ENCODE data around the gene PTPRN2. TPM values are rescaled to one million over a fixed set of nuclear protein-coding genes. Genes with fewer than 3 reads are reported as not detected.
A peak's percentile ranks its signal among the peaks of the same experiment; 100 is the strongest.

PTPRN2 gene
- total and polyA plus RNA-seq, 2 of the 8 experiments (the other 6 are each of a cell fraction or from before 2014, with no cell fraction given) = 2.6 to 4.5 TPM

DNA sequence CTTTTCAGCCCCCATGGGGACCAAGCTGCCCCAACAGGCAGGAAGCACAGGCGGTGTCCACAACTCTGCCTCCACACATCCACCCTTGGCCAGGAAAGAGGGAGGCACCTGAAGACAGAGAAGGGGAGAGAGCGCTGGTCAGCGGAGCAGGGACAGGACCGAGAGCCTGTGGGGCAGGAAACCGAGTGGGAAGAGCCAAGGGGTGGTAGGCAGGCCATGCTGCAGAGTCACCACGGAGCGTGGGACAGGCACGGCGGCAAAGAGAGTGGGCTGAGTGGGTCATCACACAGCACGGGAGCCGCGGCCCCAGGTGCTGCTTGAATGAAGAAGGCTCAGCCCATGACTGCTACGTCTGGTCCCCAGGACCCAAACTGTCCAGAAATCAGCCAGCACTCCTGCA, 109.8 kb downstream of the PTPRN2 start:
- no peak overlapping the region for H3K27ac ChIP-seq (ENCODE audit: low read depth, low read length)
- H3K18ac ChIP-seq (ENCODE audit: extremely low read depth, low read length) = peak overlapping the region; percentile 78
- H4K91ac ChIP-seq (replicated peaks; ENCODE audit: insufficient read length, low read length) = no peak overlapping the region
- H3K9ac ChIP-seq (replicated peaks in 1 of 4; ENCODE audit: extremely low read depth in 1 of 4, low read depth in 3 of 4, low read length in 3 of 4) = no peak overlapping the region
- no peak overlapping the region for H3K4me2 ChIP-seq (ENCODE audit: insufficient read depth in 1 of 2, low read depth in 2 of 2, low read length in 2 of 2)
- no peak overlapping the region for H2AFZ ChIP-seq (ENCODE audit: low read length)
- 88% methylated on average over 13 of the region's 13 CpGs; no CpG with 5 or more reads in 1 of the 2 experiments for WGBS, 2 experiments (ENCODE audit: extremely low coverage in 1 of 2, insufficient coverage in 1 of 2, insufficient read length in 1 of 2, insufficient replicate concordance in 2 of 2, low coverage in 1 of 2, low lambda C conversion rate in 2 of 2, missing lambda C conversion rate in 1 of 2)
- H2BK5ac ChIP-seq (ENCODE audit: low read depth, low read length) = no peak overlapping the region; the same call in 1 of the 2 replicates
- POLR2A ChIA-PET (ENCODE audit: partially characterized antibody) = interaction anchor here (1.6 kb wide), 1 partner anchor 18 kb away, joined by 3 read pairs; no protein-coding TSS in a partner anchor
- FAIRE-seq (no peak), DNase-seq (ENCODE audit: low read depth in 1 of 2, low spot score in 2 of 2) (no peak)
- H4K20me1 ChIP-seq (replicated peaks in 1 of 2; ENCODE audit: control insufficient read depth in 1 of 2, insufficient read depth in 2 of 2, low read length in 2 of 2) = no peaks in the 10 kb centered on the region
- no peak overlapping the region for H3K14ac ChIP-seq (ENCODE audit: insufficient read length)
- H3K23ac ChIP-seq (ENCODE audit: insufficient read length) = no peak overlapping the region
- no peak overlapping the region for H2BK120ac ChIP-seq (replicated peaks; ENCODE audit: low read depth, low read length)
- H3K36me3 ChIP-seq (ENCODE audit: control insufficient read depth in 2 of 4, insufficient read depth in 4 of 4, low read length in 3 of 4) = no peaks in the 10 kb centered on the region
- no peak overlapping the region for H2AK5ac ChIP-seq (ENCODE audit: low read depth, low read length)
- CTCF ChIA-PET (ENCODE audit: partially characterized antibody) = interaction anchor here (1.2 kb wide), 1 partner anchor 10 kb away, joined by 4 read pairs; no protein-coding TSS in a partner anchor
- no peaks in the 10 kb centered on the region for H3K9me3 ChIP-seq (ENCODE audit: insufficient read depth in 2 of 2, low read depth in 1 of 2, low read length in 1 of 2)
- peak overlapping the region; percentile 88; the same call in 1 of the 2 replicates for H2BK15ac ChIP-seq (ENCODE audit: low read length)
- H3K4me1 ChIP-seq (replicated peaks in 1 of 4; ENCODE audit: control insufficient read depth in 3 of 4, insufficient read depth in 4 of 4, low read length in 3 of 4) = peaks cover 0 to 14% (median 7%) of the 10 kb centered on the region in 4 experiments; a peak in 4 of 7 replicates
- H4K8ac ChIP-seq (ENCODE audit: extremely low read depth, insufficient read depth, low read length) = no peak overlapping the region
- H2BK12ac ChIP-seq (ENCODE audit: low read depth, low read length) = peak overlapping the region; percentile 60; the same call in 1 of the 2 replicates
- H2BK20ac ChIP-seq (ENCODE audit: low read length) = 0 out of 2 replicates have a peak overlapping the region, but pooled peaks have one; percentile 72
- no peak overlapping the region for H3K4ac ChIP-seq (replicated peaks; ENCODE audit: insufficient read length, low read depth, low read length)
- H3K4me3 ChIP-seq (ENCODE audit: extremely low read depth in 1 of 4, insufficient read depth in 2 of 4, low read depth in 3 of 4, low read length in 4 of 4) = no peak overlapping the region
- no peaks in the 10 kb centered on the region; a peak in 1 of 7 replicates for H3K27me3 ChIP-seq (replicated peaks in 1 of 4; ENCODE audit: control insufficient read depth in 3 of 4, extremely low read depth in 1 of 4, insufficient read depth in 3 of 4, low read length in 3 of 4)
- H3K79me2 ChIP-seq (ENCODE audit: control insufficient read depth in 1 of 2, insufficient read depth in 2 of 2, low read length in 2 of 2) = no peaks in the 10 kb centered on the region
- H4K5ac ChIP-seq (ENCODE audit: insufficient read length, low read depth, low read length) = no peak overlapping the region
- no peaks in the 10 kb centered on the region for H3K79me1 ChIP-seq (ENCODE audit: low read depth, low read length)
- no peak overlapping the region for H3K56ac ChIP-seq (replicated peaks; ENCODE audit: insufficient read length, low read depth, low read length)
- H3K23me2 ChIP-seq (ENCODE audit: low read depth, low read length) = no peaks in the 10 kb centered on the region
- no peak for TF ChIP-seq CHD2 (IDR thresholded peaks at IDR 0.05; ENCODE audit: low read length)
- TF ChIP-seq NANOG (IDR thresholded peaks at IDR 0.05; ENCODE audit: insufficient read depth, low read depth, low read length, poor library complexity, severe bottlenecking) = no peak
- TF ChIP-seq RBBP5 (IDR thresholded peaks at IDR 0.05; ENCODE audit: borderline replicate concordance, low read depth, low read length) = no peak
- no peak for TF ChIP-seq MAFK (IDR thresholded peaks at IDR 0.05; ENCODE audit: low read depth, low read length)
- TF ChIP-seq SIN3A (conservative IDR thresholded peaks at IDR 0.05 in 1 of 2, IDR thresholded peaks at IDR 0.05 in 1 of 2; ENCODE audit: low read depth in 1 of 2, low read length in 2 of 2) = no peak
- TF ChIP-seq CTBP2 (IDR thresholded peaks at IDR 0.05; ENCODE audit: borderline replicate concordance, insufficient read depth, insufficient read length, low read length) = no peak
- TF ChIP-seq, protein P1, sequence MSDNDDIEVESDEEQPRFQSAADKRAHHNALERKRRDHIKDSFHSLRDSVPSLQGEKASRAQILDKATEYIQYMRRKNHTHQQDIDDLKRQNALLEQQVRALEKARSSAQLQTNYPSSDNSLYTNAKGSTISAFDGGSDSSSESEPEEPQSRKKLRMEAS (IDR thresholded peaks at IDR 0.05) = no peak
- no peak for TF ChIP-seq RFX5 (IDR thresholded peaks at IDR 0.05; ENCODE audit: borderline replicate concordance, low read depth, low read length)
- TF ChIP-seq SIRT6 (IDR thresholded peaks at IDR 0.05; ENCODE audit: low read length) = no peak
- no peak for TF ChIP-seq TAF1 (IDR thresholded peaks at IDR 0.05; ENCODE audit: low read depth, low read length)
- no peak for TF ChIP-seq TEAD4 (IDR thresholded peaks at IDR 0.05; ENCODE audit: low read depth, low read length)
- no peak for TF ChIP-seq GABPA (IDR thresholded peaks at IDR 0.05; ENCODE audit: borderline replicate concordance, insufficient read depth, low read length)
- no peak for TF ChIP-seq RNF2 (IDR thresholded peaks at IDR 0.05; ENCODE audit: borderline replicate concordance, low read depth, low read length, missing control alignments, poor library complexity, severe bottlenecking)

Measured in H1 (cell line).